Right atrium auricular region (tissue), 2 donors: ENCODE data around the gene RAB1A. TPM values are rescaled to one million over a fixed set of nuclear protein-coding genes. Genes with fewer than 3 reads are reported as not detected.

Source experiments
- DNase-seq: peaks from one replicate; pipeline ENCODE4 v3.0.0-alpha.2; 2019; ENCODE audit warnings: low spot score
- H3K27ac ChIP-seq, 2 donors: fragments of 200-600 bp; sonication (generic); 1 replicate in 1 of 2; 2 replicates in 1 of 2; pipeline ENCODE4 v1.5.1; 2016 to 2019
- H3K27me3 ChIP-seq, 2 donors: fragments of 200-600 bp; sonication (generic); one replicate each; pipeline versions ENCODE4 v1.5.1 to v1.6.0; 2017 to 2019
- H3K36me3 ChIP-seq: fragments of 200-600 bp; sonication (generic); one replicate; pipeline ENCODE4 v1.5.1; 2016
- H3K4me1 ChIP-seq, 2 donors: fragments of 200-600 bp; sonication (generic); one replicate each; pipeline versions ENCODE4 v1.5.1 to v1.6.0; 2017 to 2019
- H3K4me3 ChIP-seq, 2 donors: fragments of 200-600 bp; sonication (generic); 1 replicate in 1 of 2; 2 replicates in 1 of 2; pipeline ENCODE4 v1.5.1; 2017 to 2019; ENCODE audit warnings: mild to moderate bottlenecking in 1 of 2, moderate library complexity in 1 of 2
- H3K9me3 ChIP-seq, 2 donors: fragments of 200-600 bp; sonication (generic); one replicate each; pipeline ENCODE4 v1.5.1; 2019
- total RNA-seq, 2 donors: library from RNA; depleted of rRNA; stranded (reverse); fragments of >200 nt; gene quantifications; one replicate each; pipeline ENCODE4 v1.1.0, GENCODE V29; 2016
- TF ChIP-seq, protein P1 (sequence below), 2 donors: fragments of 200-600 bp; sonication (generic); IDR thresholded peaks; one replicate each; pipeline ENCODE4 v1.5.1; 2019; ENCODE audit warnings: antibody characterized with exemption in 2 of 2

RAB1A gene
- total RNA-seq, 2 donors from 2014 or later, result 69.6 to 73.8 TPM

DNA sequence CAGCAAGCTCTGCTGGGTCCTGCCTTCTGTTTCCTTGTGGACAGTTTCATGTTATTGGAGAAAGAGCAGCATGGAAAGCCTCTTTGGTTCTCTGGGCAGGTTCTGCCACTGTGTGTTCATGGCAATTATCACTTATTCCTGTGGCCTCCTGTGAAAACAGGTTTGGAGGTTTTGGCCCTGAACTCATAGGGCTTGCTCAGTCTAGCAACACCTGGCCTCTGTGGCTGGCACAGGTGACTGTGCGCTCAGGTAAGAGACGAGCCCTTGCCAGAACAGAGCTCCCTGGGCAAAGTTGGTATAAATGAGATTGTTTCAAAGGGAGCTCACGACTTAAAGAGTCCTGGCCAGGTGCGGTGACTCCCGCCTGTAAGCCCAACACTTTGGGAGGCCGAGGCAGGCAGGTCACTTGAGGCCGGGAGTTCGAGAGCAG lies 68.0 kb downstream of the RAB1A start:
- TF ChIP-seq, protein P1, sequence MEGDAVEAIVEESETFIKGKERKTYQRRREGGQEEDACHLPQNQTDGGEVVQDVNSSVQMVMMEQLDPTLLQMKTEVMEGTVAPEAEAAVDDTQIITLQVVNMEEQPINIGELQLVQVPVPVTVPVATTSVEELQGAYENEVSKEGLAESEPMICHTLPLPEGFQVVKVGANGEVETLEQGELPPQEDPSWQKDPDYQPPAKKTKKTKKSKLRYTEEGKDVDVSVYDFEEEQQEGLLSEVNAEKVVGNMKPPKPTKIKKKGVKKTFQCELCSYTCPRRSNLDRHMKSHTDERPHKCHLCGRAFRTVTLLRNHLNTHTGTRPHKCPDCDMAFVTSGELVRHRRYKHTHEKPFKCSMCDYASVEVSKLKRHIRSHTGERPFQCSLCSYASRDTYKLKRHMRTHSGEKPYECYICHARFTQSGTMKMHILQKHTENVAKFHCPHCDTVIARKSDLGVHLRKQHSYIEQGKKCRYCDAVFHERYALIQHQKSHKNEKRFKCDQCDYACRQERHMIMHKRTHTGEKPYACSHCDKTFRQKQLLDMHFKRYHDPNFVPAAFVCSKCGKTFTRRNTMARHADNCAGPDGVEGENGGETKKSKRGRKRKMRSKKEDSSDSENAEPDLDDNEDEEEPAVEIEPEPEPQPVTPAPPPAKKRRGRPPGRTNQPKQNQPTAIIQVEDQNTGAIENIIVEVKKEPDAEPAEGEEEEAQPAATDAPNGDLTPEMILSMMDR (IDR thresholded peaks at IDR 0.05), result no peak
- Histone ChIP-seq H3K9me3 (no peaks in the 10 kb centered on the region), H3K36me3 (no peaks in the 10 kb centered on the region), H3K27me3 (no peaks in the 10 kb centered on the region), H3K4me1 (peaks cover 0 to 67% of the 10 kb centered on the region in 2 donors), H3K27ac (no peak overlapping the region), H3K4me3 (no peak overlapping the region)
- DNase-seq, result no peak

DNA sequence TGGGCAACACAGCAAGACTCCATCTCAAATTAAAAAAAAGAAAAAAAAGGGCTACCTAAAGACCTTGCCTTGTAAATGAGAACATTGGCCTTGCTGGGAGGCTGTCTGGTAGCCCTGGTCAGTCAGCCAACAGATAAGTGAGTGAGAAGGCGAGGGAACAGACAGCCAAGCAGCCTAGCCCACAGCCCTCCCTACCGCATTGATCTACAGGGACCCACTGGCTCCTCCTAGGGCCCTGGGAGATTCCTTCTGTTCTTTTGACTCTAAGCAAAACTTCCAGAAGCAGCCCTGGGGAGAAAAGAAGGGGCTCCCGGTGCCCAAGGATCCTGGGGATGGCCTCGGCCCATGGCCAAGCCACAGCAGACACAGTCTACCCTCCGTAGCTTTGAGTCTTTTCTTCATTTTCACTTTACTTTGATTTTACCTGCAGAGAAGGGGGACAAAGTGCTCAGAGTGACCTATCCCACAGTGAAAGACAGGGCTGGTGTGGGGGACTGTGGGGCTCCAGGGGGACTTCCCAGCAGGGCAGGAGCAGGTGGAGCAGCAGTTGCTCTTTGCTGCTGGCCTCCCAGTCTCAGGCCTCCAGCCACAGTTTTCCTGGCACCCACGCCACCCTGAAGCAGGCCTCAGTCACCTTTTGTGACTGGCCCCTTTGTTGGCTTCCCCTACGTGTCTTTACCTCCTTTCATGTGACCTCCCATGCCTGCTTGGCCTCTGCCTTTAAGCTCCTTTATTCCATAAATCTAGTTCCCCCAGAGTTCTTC lies 68.6 kb downstream of the RAB1A start:
- Histone ChIP-seq H3K27me3 (no peaks in the 10 kb centered on the region), H3K27ac (no peak overlapping the region), H3K4me3 (no peak overlapping the region), H3K4me1 (peaks cover 0 to 68% of the 10 kb centered on the region in 2 donors), H3K36me3 (no peaks in the 10 kb centered on the region), H3K9me3 (no peaks in the 10 kb centered on the region)
- DNase-seq, result no peak
- TF ChIP-seq, protein P1 (IDR thresholded peaks at IDR 0.05), result no peak

DNA sequence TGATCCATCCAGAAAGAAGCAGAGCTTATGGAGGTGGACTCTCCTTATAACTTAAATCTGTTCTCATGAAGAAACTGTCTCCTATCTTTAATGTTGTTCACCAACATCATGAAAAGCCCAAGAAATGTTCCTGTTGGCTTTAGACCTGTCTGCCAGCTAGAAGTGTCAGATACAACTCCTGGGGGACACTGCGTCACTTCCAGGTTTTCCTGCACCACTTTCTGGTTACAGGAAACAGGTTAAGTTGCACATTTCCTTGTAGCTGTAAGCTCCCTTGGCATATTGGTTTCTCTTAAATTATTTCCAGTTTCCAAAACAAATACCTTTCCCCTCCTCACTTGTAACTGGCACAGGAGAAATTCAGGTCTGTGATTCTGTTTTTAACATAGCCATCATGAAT lies 70.8 kb downstream of the RAB1A start:
- Histone ChIP-seq H3K4me1 (peaks cover 0 to 55% of the 10 kb centered on the region in 2 donors), H3K27ac (peak overlapping the region; percentile 10 to 33), H3K27me3 (no peaks in the 10 kb centered on the region), H3K36me3 (no peaks in the 10 kb centered on the region), H3K9me3 (no peaks in the 10 kb centered on the region), H3K4me3 (no peak overlapping the region)
- TF ChIP-seq, protein P1 (IDR thresholded peaks at IDR 0.05), result no peak
- DNase-seq, result no peak

DNA sequence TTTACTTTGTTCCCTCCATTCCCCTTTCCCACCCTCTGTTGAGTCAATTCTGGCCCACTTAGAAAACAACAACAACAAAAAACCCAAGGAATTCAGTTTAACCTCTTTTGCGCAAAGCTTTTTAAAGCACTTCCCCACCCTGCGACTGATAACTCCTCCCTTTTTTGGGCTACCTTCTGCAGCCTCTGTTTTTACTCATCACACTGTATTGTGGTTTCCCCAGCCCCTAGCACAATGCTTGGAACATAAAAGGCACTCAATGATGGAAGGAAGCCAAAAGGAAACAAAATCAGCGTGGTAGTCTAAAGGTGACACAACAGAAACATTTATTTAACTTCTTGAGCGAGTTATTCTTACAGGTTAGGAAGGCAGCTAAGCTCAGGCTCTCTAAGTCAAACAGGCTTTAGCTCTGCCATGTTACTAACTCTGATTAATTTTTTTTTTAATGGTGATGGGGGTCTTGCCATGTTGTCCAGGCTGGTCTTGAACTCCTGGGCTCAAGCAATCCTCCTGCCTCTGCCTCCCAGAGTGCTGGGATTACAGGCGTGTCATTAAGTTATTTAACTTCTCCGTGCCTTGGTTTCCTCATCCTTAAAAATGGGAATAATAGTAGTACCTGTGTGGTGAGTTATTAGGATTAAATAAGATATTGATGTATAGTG lies 72.4 kb downstream of the RAB1A start:
- Histone ChIP-seq H3K4me1 (peaks cover 0 to 52% of the 10 kb centered on the region in 2 donors), H3K9me3 (no peaks in the 10 kb centered on the region), H3K27me3 (no peaks in the 10 kb centered on the region), H3K4me3 (peak overlapping the region; percentile 77 to 92), H3K27ac (peak overlapping the region; percentile 88 to 91), H3K36me3 (no peaks in the 10 kb centered on the region)
- TF ChIP-seq, protein P1 (IDR thresholded peaks at IDR 0.05), result no peak
- no peak for DNase-seq

DNA sequence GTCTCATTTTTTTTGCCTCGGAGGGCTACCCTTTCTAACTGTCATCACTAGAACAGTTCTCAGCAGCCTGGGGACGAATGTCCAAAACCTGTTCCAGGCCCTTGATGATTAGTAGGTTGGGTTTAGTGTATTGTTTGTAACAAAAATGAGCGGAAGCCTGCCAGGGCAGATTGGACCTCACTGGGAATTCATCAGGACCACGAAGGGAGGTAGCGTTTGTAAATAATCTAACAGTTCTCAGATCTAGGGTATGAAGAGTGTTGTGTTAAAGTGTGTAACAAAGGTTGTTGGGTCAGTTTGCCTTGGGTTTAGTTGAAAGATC lies 72.9 kb downstream of the RAB1A start:
- DNase-seq, result no peak
- Histone ChIP-seq H3K9me3 (no peaks in the 10 kb centered on the region), H3K36me3 (no peaks in the 10 kb centered on the region), H3K27ac (peak overlapping the region; percentile 88 to 91), H3K27me3 (no peaks in the 10 kb centered on the region), H3K4me1 (peaks cover 0 to 52% of the 10 kb centered on the region in 2 donors), H3K4me3 (peak overlapping the region; percentile 77 to 92)
- TF ChIP-seq, protein P1 (IDR thresholded peaks at IDR 0.05), result no peak
